Type B pancreatic cell (in vitro differentiated cells): Measurements from ENCODE around the gene KRTAP4-8. TPM values are rescaled to one million over a fixed set of nuclear protein-coding genes. Genes with fewer than 3 reads are reported as not detected.
"Not testable (repeated sequence)": the region's sequence is repeated elsewhere in the genome, so short reads cannot be mapped to it uniquely, and the experiment has no call there.

Source experiments
- DNase-seq: peaks from one replicate; pipeline ENCODE4 v3.0.0; 2021; ENCODE audit warnings: mixed read lengths; ENCODE audit not compliant: unreplicated experiment; ENCODE audit errors: extremely low spot score
- H3K27ac Mint-ChIP-seq: 2 replicates; pipeline ENCODE4 v1.8.0; 2021; ENCODE audit warnings: mild to moderate bottlenecking, mixed read lengths
- H3K27me3 Mint-ChIP-seq: 2 replicates; pipeline ENCODE4 v1.8.0; 2021; ENCODE audit warnings: mixed read lengths
- H3K36me3 Mint-ChIP-seq: 2 replicates; pipeline ENCODE4 v1.8.0; 2021; ENCODE audit warnings: mixed read lengths
- H3K4me1 Mint-ChIP-seq: one replicate; pipeline ENCODE4 v1.8.0; 2021; ENCODE audit warnings: mixed read lengths; ENCODE audit not compliant: unreplicated experiment
- H3K4me3 Mint-ChIP-seq: 2 replicates; pipeline ENCODE4 v1.8.0; 2021; ENCODE audit warnings: mild to moderate bottlenecking, mixed read lengths
- H3K9me3 Mint-ChIP-seq: 2 replicates; pipeline ENCODE4 v1.8.0; 2021; ENCODE audit warnings: mixed read lengths
- CTCF ChIP-seq: fragments of 200-600 bp; sonication (generic); conservative IDR thresholded peaks from 2 replicates; pipeline ENCODE4 v1.5.0; 2021; ENCODE audit warnings: antibody characterized with exemption, mild to moderate bottlenecking
- total RNA-seq: library from RNA; stranded (reverse); gene quantifications from 2 replicates; pipeline ENCODE4 v1.2.1, GENCODE V29; 2021; ENCODE audit warnings: low replicate concordance

Gene KRTAP4-8
- total RNA-seq, 1 donor from 2014 or later: not detected

DNA sequence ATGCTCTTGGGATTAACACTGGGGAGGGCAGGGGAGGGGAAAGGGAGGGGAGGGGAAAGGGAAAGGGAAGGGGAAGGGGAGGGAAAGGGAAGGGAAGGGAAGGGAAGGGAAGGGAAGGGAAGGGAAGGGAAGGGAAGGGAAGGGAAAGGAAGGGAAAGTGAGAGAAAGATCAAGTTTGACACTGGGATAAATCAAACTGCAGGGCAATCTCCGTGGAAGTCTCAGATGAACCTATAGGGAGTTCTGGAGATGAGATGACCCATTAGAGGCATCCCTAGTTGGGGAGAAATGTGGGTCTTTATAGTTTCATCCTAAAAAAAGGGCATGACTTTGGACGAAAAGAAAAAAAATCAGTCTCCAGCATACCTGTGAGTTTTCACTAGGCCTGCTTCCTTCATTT is 23.8 kb upstream of the KRTAP4-8 start:
- H3K4me1 Mint-ChIP-seq: peaks cover 4% of the 10 kb centered on the region
- DNase-seq: no peak
- H3K27ac Mint-ChIP-seq: no peak overlapping the region
- H3K27me3 Mint-ChIP-seq: peaks cover 4% of the 10 kb centered on the region
- H3K4me3 Mint-ChIP-seq: no peak overlapping the region
- no peak for TF ChIP-seq CTCF
- no peaks in the 10 kb centered on the region for H3K36me3 Mint-ChIP-seq
- H3K9me3 Mint-ChIP-seq: no peaks in the 10 kb centered on the region

DNA sequence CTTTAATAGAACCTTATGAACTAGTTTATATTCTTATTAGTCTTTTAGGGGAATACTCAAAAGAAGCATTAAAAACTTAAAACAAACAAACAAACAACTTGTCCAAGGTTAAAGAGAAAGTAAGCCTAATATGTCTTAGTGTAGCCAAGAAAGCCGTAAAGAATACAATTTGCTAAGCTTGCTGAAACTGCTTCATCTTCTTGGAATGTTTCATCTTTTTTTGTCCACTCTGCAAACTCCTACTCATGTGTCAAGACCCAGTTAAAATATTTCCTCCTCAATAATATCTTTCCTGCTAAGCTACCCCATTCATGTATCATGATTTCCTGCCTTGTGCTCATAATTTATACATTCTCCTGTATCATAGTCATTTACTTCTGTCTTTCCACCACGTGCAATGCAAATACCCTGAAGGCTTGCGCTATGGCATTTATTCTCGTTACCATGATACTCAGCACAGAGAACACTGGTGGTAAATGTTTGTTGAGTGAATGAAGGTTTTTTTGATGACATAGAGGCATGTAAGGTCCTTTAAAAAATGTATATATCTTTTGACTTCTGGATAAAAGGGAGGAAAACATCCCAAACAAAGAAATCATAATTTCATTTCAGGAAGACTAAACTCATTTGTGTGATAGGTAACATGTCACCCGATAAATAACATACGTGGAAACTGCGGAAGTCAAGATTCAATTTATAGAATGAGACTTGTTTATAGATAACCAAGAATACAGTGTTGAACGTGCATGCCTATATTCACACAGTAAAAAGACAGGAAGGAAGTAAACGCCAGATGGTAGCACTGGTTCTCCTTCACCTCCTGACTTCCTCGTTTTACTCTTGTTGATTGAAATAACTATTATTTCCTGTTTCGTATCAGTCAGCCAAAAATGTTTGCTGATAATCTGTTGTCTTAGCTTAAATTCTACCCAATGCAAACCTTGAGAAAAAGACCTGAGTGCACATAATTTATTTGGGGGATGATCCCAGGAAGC is 22.1 kb upstream of the KRTAP4-8 start:
- H3K27ac Mint-ChIP-seq, H3K27me3 Mint-ChIP-seq, H3K36me3 Mint-ChIP-seq, H3K4me1 Mint-ChIP-seq, H3K9me3 Mint-ChIP-seq, DNase-seq, H3K4me3 Mint-ChIP-seq: not testable (repeated sequence)

DNA sequence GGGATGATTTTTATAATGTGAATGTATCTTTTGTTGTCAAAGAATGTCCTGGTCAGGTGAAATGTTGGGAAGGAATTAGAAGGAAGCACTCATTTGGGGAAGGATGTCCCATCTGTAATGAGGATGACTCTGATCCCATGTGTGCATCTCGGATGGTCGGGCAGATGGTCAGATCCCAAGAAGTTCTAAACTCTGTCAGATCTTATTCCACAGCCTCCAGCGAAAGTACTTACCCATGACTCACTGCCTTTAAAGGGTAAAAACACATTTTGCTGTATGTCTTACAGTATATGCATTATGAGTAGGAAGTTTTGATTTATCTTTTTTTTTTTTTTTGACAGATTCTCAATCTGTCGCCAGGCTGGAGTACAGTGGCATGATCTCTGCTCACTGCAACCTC is 20.8 kb upstream of the KRTAP4-8 start:
- Mint-ChIP-seq H3K27me3 (no peaks in the 10 kb centered on the region), H3K36me3 (no peaks in the 10 kb centered on the region), H3K9me3 (no peaks in the 10 kb centered on the region), H3K27ac (no peak overlapping the region), H3K4me1 (peaks cover 4% of the 10 kb centered on the region), H3K4me3 (no peak overlapping the region)
- no peak for DNase-seq
- no peak for TF ChIP-seq CTCF

DNA sequence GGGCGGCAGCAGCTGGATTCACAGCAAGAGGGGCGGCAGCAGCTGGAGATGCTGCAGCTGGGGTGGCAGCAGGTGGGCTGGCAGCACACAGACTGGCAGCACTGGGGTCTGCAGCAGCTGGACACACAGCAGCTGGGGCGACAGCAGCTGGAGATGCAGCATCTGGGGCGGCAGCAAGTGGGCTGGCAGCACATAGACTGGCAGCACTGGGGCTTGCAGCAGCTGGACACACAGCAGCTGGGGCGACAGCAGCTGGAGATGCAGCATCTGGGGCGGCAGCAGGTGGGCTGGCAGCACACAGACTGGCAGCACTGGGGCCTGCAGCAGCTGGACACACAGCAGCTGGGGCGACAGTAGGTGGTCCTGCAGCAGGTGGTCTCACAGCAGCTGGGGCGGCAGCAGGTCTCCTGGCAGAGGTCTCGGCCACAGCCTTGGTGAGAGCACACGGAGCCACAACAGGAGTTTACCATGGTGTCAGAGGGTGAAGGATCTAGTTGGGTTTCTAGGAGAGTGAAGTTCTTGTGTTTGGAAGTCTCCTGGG is 20.0 kb upstream of the KRTAP4-8 start, which contains the start of gene KRTAP4-11:
Gene KRTAP4-11 (minus strand): TSS at position 528 of the 541 bp plus-strand sequence. CDS start 58 bp downstream, at position 470.
- not testable (repeated sequence) for H3K9me3 Mint-ChIP-seq, DNase-seq, H3K4me3 Mint-ChIP-seq, H3K36me3 Mint-ChIP-seq, H3K27ac Mint-ChIP-seq, H3K27me3 Mint-ChIP-seq, H3K4me1 Mint-ChIP-seq

GRCh38 chr17:41116297-41116696 is 18.4 kb upstream of the KRTAP4-8 start:
- peaks cover 4% of the 10 kb centered on the region for H3K4me1 Mint-ChIP-seq
- no peak overlapping the region for H3K4me3 Mint-ChIP-seq
- no peaks in the 10 kb centered on the region for H3K9me3 Mint-ChIP-seq
- H3K36me3 Mint-ChIP-seq: no peaks in the 10 kb centered on the region
- H3K27me3 Mint-ChIP-seq: no peaks in the 10 kb centered on the region
- no peak for DNase-seq
- H3K27ac Mint-ChIP-seq: no peak overlapping the region
- TF ChIP-seq CTCF: no peak

- Mint-ChIP-seq H3K4me3 (no peak overlapping the region), H3K4me1 (no peaks in the 10 kb centered on the region), H3K9me3 (peaks cover 6% of the 10 kb centered on the region), H3K27me3 (no peaks in the 10 kb centered on the region), H3K27ac (no peak overlapping the region), H3K36me3 (no peaks in the 10 kb centered on the region)
- no peak for TF ChIP-seq CTCF
- DNase-seq: no peak
Measured at GRCh38 chr17:41111151-41111885, 13.4 kb upstream of the KRTAP4-8 start.

- not testable (repeated sequence) for H3K27me3 Mint-ChIP-seq, H3K27ac Mint-ChIP-seq, H3K4me3 Mint-ChIP-seq, DNase-seq, H3K4me1 Mint-ChIP-seq, H3K9me3 Mint-ChIP-seq, H3K36me3 Mint-ChIP-seq
Measured at GRCh38 chr17:41108728-41109386, 10.9 kb upstream of the KRTAP4-8 start.
